Colon (tissue), 2 donors: ENCODE results near the gene TPT1.
"Not testable (repeated sequence)": the region's sequence is repeated elsewhere in the genome, so short reads cannot be mapped to it uniquely, and the experiment has no call there.

ENCODE experiments used
- FAIRE-seq: peaks from 2 replicates; lab custom pipeline; 2012; peaks lifted over from hg19 to GRCh38; lab: Jason Lieb, UNC
- donor health status: control.
- donor health status: control.

The TPT1 gene

GRCh38 chr13:45341034-45341798 is at the start of gene TPT1:
TSS of gene TPT1 (minus strand) at chr13:45341183. CDS start at chr13:45341069, 114 bp downstream.
- FAIRE-seq = no peak

- not testable (repeated sequence) for FAIRE-seq
These were observed 49.4 kb upstream of the TPT1 start for GRCh38 chr13:45390348-45390747.

GRCh38 chr13:45388664-45389063 is 47.7 kb upstream of the TPT1 start:
- FAIRE-seq = no peak

- FAIRE-seq = not testable (repeated sequence)
These were observed 46.1 kb upstream of the TPT1 start for GRCh38 chr13:45386892-45387575.

- FAIRE-seq = no peak
These were observed 45.0 kb upstream of the TPT1 start for GRCh38 chr13:45385907-45386553.

- no peak for FAIRE-seq
These were observed 44.3 kb upstream of the TPT1 start for GRCh38 chr13:45385320-45385719.

- FAIRE-seq = no peak
These were observed 43.6 kb upstream of the TPT1 start for GRCh38 chr13:45384474-45385174.

- FAIRE-seq = not testable (repeated sequence)
These were observed 41.8 kb upstream of the TPT1 start for GRCh38 chr13:45382739-45383138.

GRCh38 chr13:45381196-45381595 is 40.2 kb upstream of the TPT1 start:
- no peak for FAIRE-seq

GRCh38 chr13:45380708-45381107 is 39.7 kb upstream of the TPT1 start:
- not testable (repeated sequence) for FAIRE-seq

GRCh38 chr13:45379516-45379915 is 38.5 kb upstream of the TPT1 start:
- FAIRE-seq = not testable (repeated sequence)

- not testable (repeated sequence) for FAIRE-seq
These were observed 37.8 kb upstream of the TPT1 start for GRCh38 chr13:45378786-45379185.

GRCh38 chr13:45377314-45377713 is 36.3 kb upstream of the TPT1 start:
- not testable (repeated sequence) for FAIRE-seq

- FAIRE-seq = not testable (repeated sequence)
These were observed 35.7 kb upstream of the TPT1 start for GRCh38 chr13:45376651-45377050.

GRCh38 chr13:45374917-45375316 is 33.9 kb upstream of the TPT1 start:
- no peak for FAIRE-seq

GRCh38 chr13:45373162-45373547 is 32.2 kb upstream of the TPT1 start:
- no peak for FAIRE-seq

- FAIRE-seq = no peak
These were observed 31.5 kb upstream of the TPT1 start for GRCh38 chr13:45372189-45373161.

GRCh38 chr13:45370922-45371406 is 30.0 kb upstream of the TPT1 start:
- no peak for FAIRE-seq

- FAIRE-seq = no peak
These were observed 28.1 kb upstream of the TPT1 start for GRCh38 chr13:45369116-45369515.

- FAIRE-seq = no peak
These were observed 27.6 kb upstream of the TPT1 start for GRCh38 chr13:45368571-45368970.

GRCh38 chr13:45368005-45368404 is 27.0 kb upstream of the TPT1 start:
- FAIRE-seq = no peak
